H1 (cell line): ENCODE results near the gene PRRG3. TPM values are rescaled to one million over a fixed set of nuclear protein-coding genes. Genes with fewer than 3 reads are reported as not detected.

ENCODE experiments used
- NANOG ChIP-seq: IDR thresholded peaks from 2 replicates; pipeline ENCODE4 v1.6.1; 2011; ENCODE audit warnings: low read length, low read depth, mild to moderate bottlenecking, inconsistent platforms; ENCODE audit not compliant: insufficient read depth, poor library complexity, severe bottlenecking
- RAD21 ChIP-seq, 2 experiments: IDR thresholded peaks in 1 of 2; conservative IDR thresholded peaks in 1 of 2; 2 replicates each; pipeline ENCODE4 v1.6.1; 2011; ENCODE audit warnings: low read depth in 2 of 2, low read length in 2 of 2, improper control_type of control experiment in 1 of 2, inconsistent platforms in 1 of 2, mild to moderate bottlenecking in 1 of 2, moderate library complexity in 1 of 2
- RXRA ChIP-seq: IDR thresholded peaks from 2 replicates; pipeline ENCODE4 v1.6.1; 2011; ENCODE audit warnings: low read depth, mild to moderate bottlenecking, low read length, moderate library complexity; ENCODE audit not compliant: insufficient read depth
- TCF12 ChIP-seq: IDR thresholded peaks from 2 replicates; pipeline ENCODE4 v1.6.1; 2011; ENCODE audit warnings: low read depth, mild to moderate bottlenecking, low read length
- polyA plus RNA-seq, 7 experiments: library from polyadenylated mRNA; depleted of rRNA in 3 of 7; stranded (reverse) in 5 of 7; unstranded in 2 of 7; fragments of >200 nt in 5 of 7; fragments of 200-250 nt in 2 of 7; gene quantifications; 1 replicate in 5 of 7; 2 replicates in 1 of 7; 4 replicates in 1 of 7; pipeline versions ENCODE4 v1.2.1 to v1.2.3, GENCODE V29; 2011 to 2013; ENCODE audit warnings: missing spikeins in 2 of 7, mixed read lengths in 2 of 7
- total RNA-seq: library from RNA; stranded (reverse); fragmentation: NEBNext Ultra II Directional; extraction: Animal tissue kit (Norgen Biotek cat#: 25700); gene quantifications from 2 replicates; pipeline ENCODE4 v1.2.1, GENCODE V29; 2021
- TF ChIP-seq, protein P1 (sequence below): fragments of 300-600 bp; sonication (generic); IDR thresholded peaks from 2 replicates; pipeline ENCODE4 v1.7.1; 2012; ENCODE audit warnings: low read length, moderate library complexity, mild to moderate bottlenecking, inconsistent platforms; ENCODE audit not compliant: insufficient replicate concordance

Gene PRRG3
- total and polyA plus RNA-seq, 2 of the 8 experiments (the other 6 are each of a cell fraction or from before 2014, with no cell fraction given) = 4.2 to 5.4 TPM

DNA sequence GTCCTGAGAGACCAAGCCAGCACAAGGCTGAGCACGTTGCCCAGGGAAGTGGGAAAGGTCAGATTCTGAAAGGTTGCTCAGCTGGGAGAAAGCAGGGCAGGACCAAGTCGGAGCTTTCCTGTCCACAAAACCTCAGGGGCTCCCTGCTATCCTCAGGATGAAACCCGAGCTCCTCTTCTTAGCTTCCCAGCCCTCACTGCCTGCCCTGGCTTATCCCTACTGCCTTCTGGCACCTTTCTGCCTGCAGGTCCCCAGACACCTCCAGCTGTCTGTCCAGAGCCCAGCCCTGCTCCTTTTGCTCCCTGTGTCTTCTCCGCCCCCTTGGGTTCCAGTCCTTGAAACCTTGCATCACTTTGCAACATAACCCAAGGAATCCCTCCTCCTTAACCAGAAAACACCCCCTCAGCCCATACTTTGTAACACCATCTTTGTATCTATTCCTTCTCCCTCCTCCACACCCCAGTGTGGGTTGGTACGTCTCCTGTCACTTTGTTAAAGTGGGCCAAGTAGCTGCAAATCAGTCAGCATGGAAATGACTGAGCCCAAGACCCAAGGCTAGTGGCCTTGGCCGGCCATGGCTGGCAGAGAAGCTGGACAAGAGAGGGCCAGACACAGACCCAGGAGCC lies 20.0 kb upstream of the PRRG3 start (continued):
- TF ChIP-seq, protein P1, sequence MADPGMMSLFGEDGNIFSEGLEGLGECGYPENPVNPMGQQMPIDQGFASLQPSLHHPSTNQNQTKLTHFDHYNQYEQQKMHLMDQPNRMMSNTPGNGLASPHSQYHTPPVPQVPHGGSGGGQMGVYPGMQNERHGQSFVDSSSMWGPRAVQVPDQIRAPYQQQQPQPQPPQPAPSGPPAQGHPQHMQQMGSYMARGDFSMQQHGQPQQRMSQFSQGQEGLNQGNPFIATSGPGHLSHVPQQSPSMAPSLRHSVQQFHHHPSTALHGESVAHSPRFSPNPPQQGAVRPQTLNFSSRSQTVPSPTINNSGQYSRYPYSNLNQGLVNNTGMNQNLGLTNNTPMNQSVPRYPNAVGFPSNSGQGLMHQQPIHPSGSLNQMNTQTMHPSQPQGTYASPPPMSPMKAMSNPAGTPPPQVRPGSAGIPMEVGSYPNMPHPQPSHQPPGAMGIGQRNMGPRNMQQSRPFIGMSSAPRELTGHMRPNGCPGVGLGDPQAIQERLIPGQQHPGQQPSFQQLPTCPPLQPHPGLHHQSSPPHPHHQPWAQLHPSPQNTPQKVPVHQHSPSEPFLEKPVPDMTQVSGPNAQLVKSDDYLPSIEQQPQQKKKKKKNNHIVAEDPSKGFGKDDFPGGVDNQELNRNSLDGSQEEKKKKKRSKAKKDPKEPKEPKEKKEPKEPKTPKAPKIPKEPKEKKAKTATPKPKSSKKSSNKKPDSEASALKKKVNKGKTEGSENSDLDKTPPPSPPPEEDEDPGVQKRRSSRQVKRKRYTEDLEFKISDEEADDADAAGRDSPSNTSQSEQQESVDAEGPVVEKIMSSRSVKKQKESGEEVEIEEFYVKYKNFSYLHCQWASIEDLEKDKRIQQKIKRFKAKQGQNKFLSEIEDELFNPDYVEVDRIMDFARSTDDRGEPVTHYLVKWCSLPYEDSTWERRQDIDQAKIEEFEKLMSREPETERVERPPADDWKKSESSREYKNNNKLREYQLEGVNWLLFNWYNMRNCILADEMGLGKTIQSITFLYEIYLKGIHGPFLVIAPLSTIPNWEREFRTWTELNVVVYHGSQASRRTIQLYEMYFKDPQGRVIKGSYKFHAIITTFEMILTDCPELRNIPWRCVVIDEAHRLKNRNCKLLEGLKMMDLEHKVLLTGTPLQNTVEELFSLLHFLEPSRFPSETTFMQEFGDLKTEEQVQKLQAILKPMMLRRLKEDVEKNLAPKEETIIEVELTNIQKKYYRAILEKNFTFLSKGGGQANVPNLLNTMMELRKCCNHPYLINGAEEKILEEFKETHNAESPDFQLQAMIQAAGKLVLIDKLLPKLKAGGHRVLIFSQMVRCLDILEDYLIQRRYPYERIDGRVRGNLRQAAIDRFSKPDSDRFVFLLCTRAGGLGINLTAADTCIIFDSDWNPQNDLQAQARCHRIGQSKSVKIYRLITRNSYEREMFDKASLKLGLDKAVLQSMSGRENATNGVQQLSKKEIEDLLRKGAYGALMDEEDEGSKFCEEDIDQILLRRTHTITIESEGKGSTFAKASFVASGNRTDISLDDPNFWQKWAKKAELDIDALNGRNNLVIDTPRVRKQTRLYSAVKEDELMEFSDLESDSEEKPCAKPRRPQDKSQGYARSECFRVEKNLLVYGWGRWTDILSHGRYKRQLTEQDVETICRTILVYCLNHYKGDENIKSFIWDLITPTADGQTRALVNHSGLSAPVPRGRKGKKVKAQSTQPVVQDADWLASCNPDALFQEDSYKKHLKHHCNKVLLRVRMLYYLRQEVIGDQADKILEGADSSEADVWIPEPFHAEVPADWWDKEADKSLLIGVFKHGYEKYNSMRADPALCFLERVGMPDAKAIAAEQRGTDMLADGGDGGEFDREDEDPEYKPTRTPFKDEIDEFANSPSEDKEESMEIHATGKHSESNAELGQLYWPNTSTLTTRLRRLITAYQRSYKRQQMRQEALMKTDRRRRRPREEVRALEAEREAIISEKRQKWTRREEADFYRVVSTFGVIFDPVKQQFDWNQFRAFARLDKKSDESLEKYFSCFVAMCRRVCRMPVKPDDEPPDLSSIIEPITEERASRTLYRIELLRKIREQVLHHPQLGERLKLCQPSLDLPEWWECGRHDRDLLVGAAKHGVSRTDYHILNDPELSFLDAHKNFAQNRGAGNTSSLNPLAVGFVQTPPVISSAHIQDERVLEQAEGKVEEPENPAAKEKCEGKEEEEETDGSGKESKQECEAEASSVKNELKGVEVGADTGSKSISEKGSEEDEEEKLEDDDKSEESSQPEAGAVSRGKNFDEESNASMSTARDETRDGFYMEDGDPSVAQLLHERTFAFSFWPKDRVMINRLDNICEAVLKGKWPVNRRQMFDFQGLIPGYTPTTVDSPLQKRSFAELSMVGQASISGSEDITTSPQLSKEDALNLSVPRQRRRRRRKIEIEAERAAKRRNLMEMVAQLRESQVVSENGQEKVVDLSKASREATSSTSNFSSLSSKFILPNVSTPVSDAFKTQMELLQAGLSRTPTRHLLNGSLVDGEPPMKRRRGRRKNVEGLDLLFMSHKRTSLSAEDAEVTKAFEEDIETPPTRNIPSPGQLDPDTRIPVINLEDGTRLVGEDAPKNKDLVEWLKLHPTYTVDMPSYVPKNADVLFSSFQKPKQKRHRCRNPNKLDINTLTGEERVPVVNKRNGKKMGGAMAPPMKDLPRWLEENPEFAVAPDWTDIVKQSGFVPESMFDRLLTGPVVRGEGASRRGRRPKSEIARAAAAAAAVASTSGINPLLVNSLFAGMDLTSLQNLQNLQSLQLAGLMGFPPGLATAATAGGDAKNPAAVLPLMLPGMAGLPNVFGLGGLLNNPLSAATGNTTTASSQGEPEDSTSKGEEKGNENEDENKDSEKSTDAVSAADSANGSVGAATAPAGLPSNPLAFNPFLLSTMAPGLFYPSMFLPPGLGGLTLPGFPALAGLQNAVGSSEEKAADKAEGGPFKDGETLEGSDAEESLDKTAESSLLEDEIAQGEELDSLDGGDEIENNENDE = no peak
- TF ChIP-seq TCF12 (no peak), NANOG (no peak), RAD21 (IDR thresholded peaks at IDR 0.05 in 1 of 2, conservative IDR thresholded peaks at IDR 0.05 in 1 of 2; ENCODE audit: low read depth in 2 of 2, low read length in 2 of 2) (no peak), RXRA (no peak)
